SKM-1 (cell line): ENCODE results near the gene SND1.
"Not testable (repeated sequence)": the region's sequence is repeated elsewhere in the genome, so short reads cannot be mapped to it uniquely, and the experiment has no call there.

Source experiments
- DNase-seq: peaks from one replicate; lab custom pipeline; 2025; ENCODE audit not compliant: unreplicated experiment; lab: John Stamatoyannopoulos, UW

The SND1 gene

GRCh38 chr7:128084896-128085608 is 433.1 kb downstream of the SND1 start:
- no peak for DNase-seq

DNA sequence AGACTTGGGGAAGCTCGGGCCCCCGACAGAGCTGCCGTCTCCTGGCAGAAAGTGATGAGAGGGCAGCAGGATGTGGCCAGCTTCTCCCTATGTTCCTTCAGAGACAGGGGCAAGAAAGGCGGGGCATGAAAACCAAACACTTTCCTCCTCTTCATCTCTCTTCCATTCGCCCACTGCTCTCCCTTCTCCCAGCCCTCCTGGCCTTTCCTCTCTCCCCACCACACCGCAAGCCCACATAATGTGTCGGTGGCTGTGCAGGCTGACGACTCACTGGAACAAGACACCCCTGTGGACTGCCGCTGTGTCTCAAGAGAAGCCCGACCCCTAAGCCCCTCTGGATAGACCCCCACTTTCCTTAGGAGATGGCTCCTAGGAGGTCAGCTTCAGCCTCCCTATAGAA is 438.5 kb downstream of the SND1 start:
- DNase-seq: no peak

GRCh38 chr7:128091106-128091505 is 439.1 kb downstream of the SND1 start:
- no peak for DNase-seq

DNA sequence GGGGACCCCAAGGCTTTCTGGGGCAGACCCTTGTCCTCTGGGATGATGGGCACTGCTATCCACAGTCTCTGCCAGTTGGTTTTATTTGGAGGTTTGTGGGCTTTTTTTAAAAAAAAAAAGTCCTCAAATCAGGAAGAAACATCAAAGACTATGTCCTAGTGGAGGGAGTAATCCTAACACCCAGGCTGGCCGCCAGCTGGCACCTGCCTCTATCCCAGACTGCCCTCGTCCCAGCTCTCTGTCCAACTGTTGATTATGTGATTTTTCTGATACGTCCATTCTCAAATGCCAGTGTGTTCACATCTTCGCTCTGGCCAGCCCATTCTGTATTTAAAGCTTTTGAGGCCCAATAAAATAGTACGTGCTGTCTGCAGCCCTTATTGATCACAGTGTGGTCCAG is 440.2 kb downstream of the SND1 start:
- no peak for DNase-seq

DNA sequence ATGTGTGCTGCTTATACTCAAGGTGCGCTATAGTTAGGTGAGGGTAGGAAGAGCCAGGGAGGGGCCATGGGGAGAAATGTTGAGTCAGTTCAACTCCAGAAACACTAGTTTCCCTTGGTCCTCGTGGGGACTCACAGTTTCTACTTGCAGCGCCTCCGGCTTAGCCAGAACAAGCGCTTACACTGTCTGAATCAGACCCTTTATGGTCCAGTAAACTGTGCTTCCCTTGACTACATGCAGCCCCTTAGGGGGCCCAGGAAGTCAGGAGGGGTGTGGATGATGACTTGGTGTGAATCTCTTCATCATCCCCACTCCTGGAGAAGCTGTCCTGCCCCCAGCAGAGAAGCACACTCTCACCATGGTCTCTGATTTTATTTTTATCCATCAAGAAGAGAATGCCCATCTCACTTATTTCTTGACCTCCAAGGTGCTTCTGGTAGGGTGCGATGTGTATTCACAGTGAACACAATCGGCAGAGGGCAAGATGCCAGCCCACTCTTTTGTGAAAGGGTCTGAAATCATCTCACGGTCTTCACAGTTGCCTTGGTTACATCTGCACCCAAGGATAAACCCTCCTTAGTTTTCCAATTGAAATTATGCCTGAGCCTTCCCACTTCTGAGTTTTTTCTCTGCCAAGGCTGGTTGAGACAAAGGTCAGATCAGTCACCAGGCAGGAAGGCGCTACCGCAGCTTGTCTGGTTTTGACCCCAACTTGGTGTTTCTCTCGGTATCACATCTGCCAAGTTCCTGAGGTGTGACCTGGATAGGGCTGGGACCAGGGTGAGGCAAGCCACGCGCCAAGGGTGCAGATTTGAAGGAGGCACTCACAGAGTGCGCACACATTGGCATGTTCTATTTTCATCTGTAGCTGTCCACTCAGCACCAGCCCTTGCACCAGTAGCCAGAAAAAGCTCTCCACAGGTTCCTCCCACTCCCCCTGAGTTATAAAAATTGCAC is 441.9 kb downstream of the SND1 start:
- DNase-seq: no peak

DNA sequence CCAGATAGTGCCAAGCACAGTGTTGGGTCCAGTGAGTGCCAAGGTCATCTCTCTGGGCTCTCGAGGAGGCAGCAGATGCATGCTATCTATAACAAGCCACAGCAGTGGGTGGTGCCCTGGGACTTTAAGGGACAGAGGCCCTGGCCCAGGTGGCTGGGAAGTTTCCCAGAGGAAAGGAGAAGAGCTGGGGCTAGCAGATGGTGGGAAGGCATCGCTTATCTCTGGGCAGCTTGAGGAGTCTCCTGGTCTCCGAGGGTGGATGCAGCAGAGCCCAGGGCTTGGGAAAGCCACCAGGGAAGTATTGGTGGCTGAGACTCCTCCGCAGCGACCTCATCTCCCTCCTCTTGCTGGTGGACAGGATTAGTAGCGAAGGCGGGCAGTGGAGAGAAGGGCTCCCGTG is 442.7 kb downstream of the SND1 start:
- no peak for DNase-seq

DNA sequence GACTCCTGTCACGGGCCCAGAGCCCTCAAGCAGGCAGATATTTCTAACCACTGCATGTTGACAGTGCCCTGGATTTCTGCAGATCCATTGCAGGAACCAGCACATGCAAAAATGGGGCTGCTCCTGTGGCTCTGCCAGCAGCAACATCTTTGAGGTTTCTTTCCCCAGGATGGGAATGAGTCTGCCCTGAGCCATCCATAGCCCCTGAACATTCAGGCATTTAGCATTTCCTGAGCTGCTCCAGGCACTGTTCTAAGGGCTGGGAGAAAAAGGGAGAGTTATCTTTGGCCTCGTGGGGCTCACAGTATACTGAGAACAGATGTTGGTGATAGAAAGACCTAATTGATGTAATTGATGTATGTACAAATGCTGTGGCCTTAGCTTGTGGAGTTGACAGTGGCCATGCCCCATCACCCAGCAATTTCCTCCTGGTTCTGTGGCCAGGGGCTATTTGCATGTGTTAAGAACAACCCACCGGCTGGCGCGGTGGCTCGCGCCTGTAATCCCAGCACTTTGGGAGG is 445.3 kb downstream of the SND1 start:
- DNase-seq: no peak

DNA sequence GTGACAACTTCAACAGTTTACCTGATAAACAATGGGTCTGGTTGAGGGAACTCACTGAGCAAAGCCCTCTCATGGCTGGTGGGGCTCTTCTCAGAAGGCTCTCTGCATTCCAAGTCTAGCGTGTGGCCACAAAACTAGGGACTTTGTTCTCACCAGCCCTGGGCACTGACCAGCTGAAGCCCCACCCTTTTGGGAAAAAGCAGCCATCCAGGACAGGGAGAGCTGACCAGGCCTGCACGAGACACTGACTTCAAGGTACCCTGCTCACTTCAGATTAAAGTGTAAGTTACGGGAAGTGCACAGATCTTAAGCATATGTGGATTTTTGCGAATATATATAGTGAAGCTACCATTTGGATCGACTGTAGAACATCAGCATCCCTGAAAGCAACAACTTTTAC is 446.6 kb downstream of the SND1 start:
- no peak for DNase-seq

GRCh38 chr7:128099204-128099671 is 447.2 kb downstream of the SND1 start:
- DNase-seq: no peak

GRCh38 chr7:128100225-128100948 is 448.4 kb downstream of the SND1 start:
- no peak for DNase-seq

DNA sequence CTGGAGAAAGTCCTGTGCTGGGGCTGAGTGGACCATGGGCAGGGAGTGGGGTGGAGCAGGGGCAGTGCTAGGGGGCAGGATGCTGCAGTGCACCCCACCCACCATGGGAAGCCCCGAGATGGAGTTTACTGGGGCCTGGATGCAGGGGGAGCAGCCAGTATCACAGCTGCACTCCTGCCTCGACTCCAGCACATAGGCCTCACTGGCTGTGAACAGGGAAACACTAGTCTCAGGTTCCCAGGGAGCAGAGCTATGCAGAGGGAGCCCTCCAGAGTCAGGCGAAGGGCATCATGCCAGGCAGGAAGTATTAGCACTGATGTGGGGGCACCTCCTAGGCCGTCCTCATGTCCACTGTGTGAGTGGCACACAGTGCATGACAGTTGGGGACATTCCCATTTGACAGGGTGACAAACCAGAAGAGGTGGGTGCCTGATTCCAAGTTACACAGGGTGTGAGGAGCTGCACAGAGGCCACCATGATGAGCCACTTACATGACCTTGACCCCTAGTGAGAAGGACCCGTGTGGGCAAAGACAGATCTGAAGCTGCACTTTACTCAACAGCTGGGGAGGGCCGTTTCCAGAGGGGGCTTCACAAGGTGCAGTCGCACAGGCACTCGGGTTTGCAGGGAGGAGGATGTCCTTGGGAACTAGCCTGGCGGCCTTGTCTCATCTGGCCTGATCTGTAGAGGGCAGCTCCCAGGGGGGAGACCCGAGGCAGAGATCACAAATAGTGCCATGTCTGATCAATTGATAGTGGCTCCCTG is 449.1 kb downstream of the SND1 start:
- no peak for DNase-seq

- DNase-seq: no peak
These were observed 450.7 kb downstream of the SND1 start for GRCh38 chr7:128102490-128103291.

DNA sequence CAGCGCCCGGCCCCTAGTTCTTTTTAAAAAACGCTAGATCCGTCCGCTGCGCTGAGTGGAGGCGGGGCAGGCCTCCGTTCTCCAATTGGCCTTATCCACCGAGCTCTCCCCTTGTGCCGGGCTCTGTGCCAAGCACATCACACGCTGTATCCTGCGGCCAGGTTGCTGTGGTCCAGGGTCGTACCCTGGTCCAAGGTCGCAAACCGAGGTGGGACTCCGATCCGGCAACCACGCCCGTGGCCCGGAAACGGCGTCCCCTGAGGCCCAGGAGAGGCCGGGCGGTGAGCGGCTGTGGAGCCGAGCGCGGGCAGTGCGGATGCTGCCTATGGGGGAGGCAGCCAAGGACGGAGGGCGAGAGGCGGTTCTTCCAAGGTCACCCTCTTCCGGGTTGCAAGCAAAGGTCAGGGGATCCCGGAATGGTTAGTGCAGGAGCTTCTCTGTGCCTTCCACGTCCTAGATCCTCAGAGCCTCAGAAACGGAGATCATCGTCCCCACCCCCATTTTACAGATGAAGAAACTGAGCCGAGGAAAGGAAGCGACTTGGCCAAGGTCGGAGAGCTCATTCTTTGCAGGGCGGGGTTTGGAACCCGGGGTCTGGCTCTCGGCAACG is 451.6 kb downstream of the SND1 start:
- DNase-seq: no peak

DNA sequence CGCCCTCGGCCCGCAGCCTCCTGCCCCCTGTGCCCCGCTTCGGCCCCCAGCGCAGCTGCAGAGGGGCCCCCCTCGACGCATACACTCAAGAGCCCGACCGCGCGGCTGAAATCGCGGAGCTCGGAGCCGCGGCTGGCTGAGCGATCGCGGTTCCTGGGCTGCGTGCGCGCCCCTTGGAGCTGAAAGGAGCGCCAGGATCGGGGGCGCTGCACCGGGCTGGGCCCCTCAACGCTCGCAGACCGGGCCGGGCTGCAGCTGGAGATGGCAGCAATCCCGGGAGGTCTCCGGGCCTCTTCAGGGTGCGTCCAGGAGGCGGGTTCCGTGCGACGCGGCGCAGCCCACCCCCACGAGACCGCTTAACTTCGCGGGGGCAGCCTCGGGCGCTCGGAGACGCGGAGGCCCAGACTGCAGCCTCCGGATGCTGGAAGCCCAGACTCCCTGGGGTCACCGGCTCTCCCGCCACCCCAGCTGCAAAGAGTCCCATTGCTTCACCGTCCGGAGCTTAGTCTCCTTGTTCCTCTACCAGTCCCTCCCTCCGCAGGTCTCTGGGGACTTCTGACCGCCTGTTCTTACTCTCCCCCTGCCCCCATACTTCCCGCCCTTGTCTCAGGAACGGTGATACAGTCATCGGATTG is 452.2 kb downstream of the SND1 start:
- DNase-seq: no peak

GRCh38 chr7:128105228-128106022 is 453.4 kb downstream of the SND1 start:
- no peak for DNase-seq

DNA sequence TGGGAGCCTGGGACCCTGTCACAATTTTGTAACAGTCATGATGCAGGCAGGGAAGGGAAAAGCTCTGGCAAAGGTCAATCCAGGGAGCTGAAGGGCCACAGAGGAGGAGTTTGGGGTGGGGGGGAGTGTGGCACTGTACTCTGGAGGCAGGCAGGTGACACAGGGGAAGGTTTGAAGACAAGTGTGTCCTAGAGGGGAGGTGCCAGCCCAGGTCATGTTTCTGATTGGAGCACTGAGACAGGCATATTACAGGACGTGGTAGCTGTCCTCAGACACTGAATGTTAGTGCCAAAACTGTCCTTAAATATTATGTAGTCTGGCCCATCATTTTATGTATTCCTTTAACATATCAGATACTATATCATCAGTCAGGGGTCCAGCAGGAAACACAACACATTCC is 454.8 kb downstream of the SND1 start:
- no peak for DNase-seq

- DNase-seq: not testable (repeated sequence)
These were observed 455.5 kb downstream of the SND1 start for GRCh38 chr7:128107516-128107915.

DNA sequence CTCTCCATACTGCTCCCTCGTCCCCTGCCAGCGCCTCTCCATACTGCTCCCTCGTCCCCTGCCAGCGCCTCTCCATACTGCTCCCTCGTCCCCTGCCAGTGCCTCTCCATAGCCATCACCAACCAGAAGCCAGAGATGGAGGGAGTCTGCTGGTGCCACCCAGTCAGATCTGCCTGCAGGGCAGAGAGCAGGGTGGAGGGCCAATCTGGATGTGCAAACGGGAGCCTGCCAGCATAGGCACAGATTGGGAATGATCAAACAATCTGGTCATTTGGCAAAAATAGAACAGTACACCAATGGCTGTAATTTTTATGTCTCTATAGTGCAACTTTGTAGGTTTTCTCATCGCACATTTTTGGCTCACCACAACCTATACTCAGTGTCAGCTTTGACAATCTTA is 456.1 kb downstream of the SND1 start:
- DNase-seq: no peak
